Measurements from ENCODE around the gene DNAJC22. TPM values are rescaled to one million over a fixed set of nuclear protein-coding genes. Genes with fewer than 3 reads are reported as not detected.
A peak's percentile ranks its signal among the peaks of the same experiment; 100 is the strongest.

The DNAJC22 gene
- total and polyA plus RNA-seq, 2 of the 13 experiments (the other 11 are each of a cell fraction or from before 2014, with no cell fraction given), result 25.2 to 31.7 TPM

GRCh38 chr12:49366652-49367380 lies 20.1 kb downstream of the DNAJC22 start (continued):
- TF ChIP-seq ELF4 (CRISPR knock-in tag; IDR thresholded peaks at IDR 0.05; ENCODE audit: borderline replicate concordance) (peak; percentile 81; the same call in 1 of the 2 replicates), TSC22D2 (CRISPR knock-in tag; IDR thresholded peaks at IDR 0.05; ENCODE audit: borderline replicate concordance) (no peak; the same call in 1 of the 2 replicates), SUZ12 (IDR thresholded peaks at IDR 0.05; ENCODE audit: low read depth, low read length) (no peak), ZSCAN9 (CRISPR knock-in tag; IDR thresholded peaks at IDR 0.05; ENCODE audit: borderline replicate concordance) (0 out of 2 replicates have a peak, but pooled peaks have one; percentile 66), SKIL (CRISPR knock-in tag; IDR thresholded peaks at IDR 0.05; ENCODE audit: borderline replicate concordance) (no peak; the same call in 1 of the 2 replicates), ZFP41 (CRISPR knock-in tag; IDR thresholded peaks at IDR 0.05; ENCODE audit: borderline replicate concordance) (peak; percentile 66; the same call in 1 of the 2 replicates), CBX1 (IDR thresholded peaks at IDR 0.05; ENCODE audit: low read depth) (no peak), CEBPB (IDR thresholded peaks at IDR 0.05; ENCODE audit: borderline replicate concordance, low read depth, low read length) (no peak), MBD4 (IDR thresholded peaks at IDR 0.05; ENCODE audit: borderline replicate concordance, low read length) (no peak), GRHL1 (CRISPR knock-in tag; conservative IDR thresholded peaks at IDR 0.05) (no peak), MLX (CRISPR knock-in tag; IDR thresholded peaks at IDR 0.05) (0 out of 2 replicates have a peak, but pooled peaks have one; percentile 30), ZHX1 (CRISPR knock-in tag; IDR thresholded peaks at IDR 0.05; ENCODE audit: low read depth) (peak; percentile 44; the same call in 1 of the 2 replicates), ZNF792 (CRISPR knock-in tag; IDR thresholded peaks at IDR 0.05) (no peak), TARDBP (CRISPR knock-in tag; IDR thresholded peaks at IDR 0.05) (0 out of 2 replicates have a peak, but pooled peaks have one; percentile 17), HOXA9 (CRISPR knock-in tag; IDR thresholded peaks at IDR 0.05; ENCODE audit: borderline replicate concordance) (peak; percentile 66; the same call in 1 of the 2 replicates), ZNF839 (CRISPR knock-in tag; IDR thresholded peaks at IDR 0.05; ENCODE audit: borderline replicate concordance) (peak; percentile 94), RAD21 (CRISPR knock-in tag; IDR thresholded peaks at IDR 0.05) (peak; percentile 55; the same call in 1 of the 2 replicates), ATF7 (IDR thresholded peaks at IDR 0.05) (no peak), ATF7 (CRISPR knock-in tag; IDR thresholded peaks at IDR 0.05) (no peak), ZBTB39 (CRISPR knock-in tag; IDR thresholded peaks at IDR 0.05) (no peak)
